K562 (cell line): ENCODE data around the gene RHEB. TPM values are rescaled to one million over a fixed set of nuclear protein-coding genes. Genes with fewer than 3 reads are reported as not detected.
A peak's percentile ranks its signal among the peaks of the same experiment; 100 is the strongest.

ENCODE experiments used
- ATF7 ChIP-seq: fragments of 450-650 bp; IDR thresholded peaks from 2 replicates; pipeline ENCODE4 v1.7.1; 2014; ENCODE audit warnings: mild to moderate bottlenecking, moderate library complexity
- CBX1 ChIP-seq: sonication (generic); IDR thresholded peaks from 2 replicates; pipeline ENCODE4 v1.6.1; 2016; ENCODE audit warnings: antibody characterized with exemption, low read depth, mild to moderate bottlenecking
- CC2D1A ChIP-seq: fragments of 450-650 bp; IDR thresholded peaks from 2 replicates; pipeline ENCODE4 v1.6.1; 2017; ENCODE audit warnings: mild to moderate bottlenecking
- CREM ChIP-seq: IDR thresholded peaks from 2 replicates; pipeline ENCODE4 v1.6.1; 2014; ENCODE audit warnings: antibody characterized with exemption, low read depth
- E2F3 ChIP-seq: fragments of 250-450 bp; sonication (Bioruptor Pico); IDR thresholded peaks from 2 replicates; pipeline ENCODE4 v1.4.0; 2020; ENCODE audit warnings: mild to moderate bottlenecking
- GMEB1 ChIP-seq: fragments of 250-450 bp; sonication (Bioruptor Pico); IDR thresholded peaks from 2 replicates; pipeline ENCODE4 v1.4.0; 2020; ENCODE audit warnings: mild to moderate bottlenecking
- MAFK ChIP-seq: IDR thresholded peaks from 2 replicates; pipeline ENCODE4 v1.6.1; 2011; ENCODE audit warnings: low read length, improper control_type of control experiment
- NFXL1 ChIP-seq: fragments of 450-650 bp; formaldehyde crosslinking; IDR thresholded peaks from 2 replicates; pipeline ENCODE4 v1.4.0; 2021; ENCODE audit warnings: mild to moderate bottlenecking
- PML ChIP-seq: IDR thresholded peaks from 2 replicates; pipeline ENCODE4 v1.6.1; 2012; ENCODE audit warnings: low read length, inconsistent platforms
- RBM17 ChIP-seq: fragments of 200-400 bp; formaldehyde crosslinking; IDR thresholded peaks from 2 replicates; pipeline ENCODE4 v1.6.1; 2017; ENCODE audit warnings: low read depth, mild to moderate bottlenecking, low read length, borderline replicate concordance
- SIX5 ChIP-seq, 2 experiments: IDR thresholded peaks; 2 replicates each; pipeline ENCODE4 v1.6.1; 2011; ENCODE audit warnings: low read length in 2 of 2, borderline replicate concordance in 1 of 2, low read depth in 1 of 2, mild to moderate bottlenecking in 1 of 2, moderate library complexity in 1 of 2; ENCODE audit not compliant: insufficient read depth in 1 of 2
- SRSF7 ChIP-seq: fragments of 200-400 bp; formaldehyde crosslinking; optimal IDR thresholded peaks from 2 replicates; pipeline ENCODE3; 2017; ENCODE audit warnings: mild to moderate bottlenecking, low read depth, low read length
- STAT6 ChIP-seq: sonication (generic); formaldehyde crosslinking; IDR thresholded peaks from 2 replicates; pipeline ENCODE4 v1.8.1; 2023; ENCODE audit warnings: mild to moderate bottlenecking, missing genetic modification reagents
- ZNF592 ChIP-seq: fragments of 450-650 bp; IDR thresholded peaks from 2 replicates; pipeline ENCODE4 v1.6.1; 2017; ENCODE audit warnings: antibody characterized with exemption, mild to moderate bottlenecking
- ZNF75A ChIP-seq: fragments of 450-650 bp; formaldehyde crosslinking; IDR thresholded peaks from 2 replicates; pipeline ENCODE4 v1.4.0; 2020; ENCODE audit warnings: mild to moderate bottlenecking
- polyA plus RNA-seq, 8 experiments: library from polyadenylated mRNA; depleted of rRNA in 4 of 8; stranded (reverse) in 5 of 8; unstranded in 3 of 8; fragments of >200 nt; fragmentation: Nextera tagmentation in 2 of 8; fragmentation: Illumina TruSeq in 1 of 8; extraction: Ambion mirVana in 2 of 8; extraction: Trizol in 1 of 8; gene quantifications; 2 replicates each; pipeline versions ENCODE4 v1.2.1 to v1.2.3, GENCODE V29; 2011 to 2014; ENCODE audit warnings: inconsistent platforms in 1 of 8, missing spikeins in 1 of 8
- total RNA-seq, 7 experiments: library from RNA; depleted of rRNA in 6 of 7; stranded (reverse); fragments of >200 nt in 6 of 7; fragmentation: Illumina TruSeq in 2 of 7; extraction: Trizol in 2 of 7; gene quantifications; 2 replicates each; pipeline versions ENCODE4 v1.2.1 to v1.2.3, GENCODE V29; 2011 to 2021; ENCODE audit warnings: low replicate concordance in 1 of 7
- TF ChIP-seq, protein P1 (sequence below), 2 experiments: IDR thresholded peaks; 2 replicates each; pipeline ENCODE4 v1.6.1; 2011; ENCODE audit warnings: borderline replicate concordance in 1 of 2, control low read depth in 1 of 2, low read depth in 1 of 2, low read length in 1 of 2, mild to moderate bottlenecking in 1 of 2, mixed read lengths in 1 of 2, moderate library complexity in 1 of 2; ENCODE audit not compliant: insufficient read depth in 1 of 2, insufficient read length in 1 of 2, poor library complexity in 1 of 2, severe bottlenecking in 1 of 2; ENCODE audit errors: extremely low read depth in 1 of 2

RHEB gene
- total and polyA plus RNA-seq, 9 of the 15 experiments (the other 6 are each of a cell fraction or from before 2014, with no cell fraction given) = 28.5 to 249 (median 182) TPM

DNA sequence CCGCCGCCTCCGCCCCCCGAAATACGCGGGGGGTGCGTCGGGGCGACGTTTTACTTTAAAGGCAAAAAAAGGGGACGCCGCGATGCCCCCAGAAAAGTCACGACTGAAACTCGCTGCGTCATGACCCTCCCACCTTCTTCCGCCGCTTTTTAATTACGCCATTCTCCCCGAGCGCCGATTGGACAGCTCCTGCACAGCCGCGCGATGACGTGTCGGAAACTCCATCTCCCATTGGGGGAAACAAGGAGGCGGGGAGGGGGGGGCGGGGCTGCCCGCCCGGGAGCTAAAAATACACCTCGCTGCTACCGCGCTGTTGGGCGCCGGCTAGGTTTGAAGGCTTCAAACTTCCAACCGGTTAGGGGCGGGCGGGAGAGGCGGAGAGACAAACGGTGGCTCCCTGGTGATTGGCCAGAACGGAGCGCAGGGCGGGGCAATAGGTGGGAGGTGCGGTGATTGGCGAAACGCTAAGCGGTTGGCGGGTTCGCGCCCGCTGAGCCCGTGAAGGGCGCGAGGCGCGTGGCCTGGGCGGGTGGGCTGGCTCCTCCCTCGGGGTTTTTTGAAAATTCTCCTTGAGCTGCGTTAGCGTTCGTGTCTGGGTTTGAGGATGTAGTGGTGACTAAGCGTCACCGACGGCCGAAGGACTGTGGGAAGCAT lies at the start of gene RHEB (continued):
- TF ChIP-seq ZNF592 (peak; percentile 95), CBX1 (peak; percentile 90; the same call in 1 of the 2 replicates), PML (peak; percentile 31; the same call in 1 of the 2 replicates), CC2D1A (peak; percentile 95), GMEB1 (peak; percentile 54), ZNF75A (CRISPR knock-in tag) (no peak), NFXL1 (CRISPR knock-in tag) (no peak), ATF7 (peak; percentile 94), STAT6 (CRISPR knock-in tag) (0 out of 2 replicates have a peak, but pooled peaks have one; percentile 79), SIX5 (IDR thresholded peaks at IDR 0.05; ENCODE audit: borderline replicate concordance in 1 of 2, insufficient read depth in 1 of 2, low read depth in 1 of 2, low read length in 2 of 2) (no peak), CREM (peak; percentile 93), E2F3 (peak; percentile 82), SRSF7 (no peak), RBM17 (no peak), MAFK (peak; percentile 59; the same call in 1 of the 2 replicates)
- TF ChIP-seq, protein P1, sequence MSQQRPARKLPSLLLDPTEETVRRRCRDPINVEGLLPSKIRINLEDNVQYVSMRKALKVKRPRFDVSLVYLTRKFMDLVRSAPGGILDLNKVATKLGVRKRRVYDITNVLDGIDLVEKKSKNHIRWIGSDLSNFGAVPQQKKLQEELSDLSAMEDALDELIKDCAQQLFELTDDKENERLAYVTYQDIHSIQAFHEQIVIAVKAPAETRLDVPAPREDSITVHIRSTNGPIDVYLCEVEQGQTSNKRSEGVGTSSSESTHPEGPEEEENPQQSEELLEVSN (IDR thresholded peaks at IDR 0.05; ENCODE audit: borderline replicate concordance in 1 of 2, extremely low read depth in 1 of 2, insufficient read depth in 1 of 2, insufficient read length in 1 of 2, low read depth in 1 of 2, low read length in 1 of 2, poor library complexity in 1 of 2, severe bottlenecking in 1 of 2) = peak; percentile 100
